HG03342 (cell line): ENCODE results near the gene CCDC183.
A peak's percentile ranks its signal among the peaks of the same experiment; 100 is the strongest.
"Not testable (repeated sequence)": the region's sequence is repeated elsewhere in the genome, so short reads cannot be mapped to it uniquely, and the experiment has no call there.

Source experiments
- ATAC-seq: cut with Tn5 transposase; IDR thresholded peaks from one replicate; pipeline ENCODE4 v1.9.1; 2021; ENCODE audit warnings: mild to moderate bottlenecking, moderate library complexity; ENCODE audit not compliant: unreplicated experiment

CCDC183 gene

DNA sequence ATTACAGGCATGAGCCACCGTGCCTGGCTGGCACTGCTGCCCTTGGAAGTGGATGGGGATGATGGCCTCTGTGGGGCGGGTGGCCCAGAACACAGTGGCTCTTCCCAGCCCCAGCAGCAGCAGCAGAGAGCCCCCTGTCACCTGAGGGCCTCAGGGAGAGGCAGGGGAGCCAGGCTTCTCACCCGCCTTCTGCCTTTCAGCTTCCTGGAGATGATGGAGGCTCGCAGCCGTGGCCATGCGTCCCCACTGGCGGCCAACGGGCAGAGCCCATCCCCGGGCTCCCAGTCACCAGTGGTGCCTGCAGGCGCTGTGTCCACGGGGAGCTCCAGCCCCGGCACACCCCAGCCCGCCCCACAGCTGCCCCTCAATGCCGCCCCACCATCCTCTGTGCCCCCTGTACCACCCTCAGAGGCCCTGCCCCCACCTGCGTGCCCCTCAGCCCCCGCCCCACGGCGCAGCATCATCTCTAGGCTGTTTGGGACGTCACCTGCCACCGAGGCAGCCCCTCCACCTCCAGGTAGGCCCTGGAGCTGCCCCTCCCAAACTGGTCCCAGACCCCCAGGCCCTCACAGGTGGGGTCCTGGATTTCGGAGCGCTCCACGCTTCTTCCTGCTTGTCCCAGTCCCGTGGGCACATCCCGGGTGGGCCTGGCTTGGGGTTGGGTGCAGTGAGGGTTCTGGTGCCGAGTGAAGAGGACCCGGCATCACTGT lies 41.2 kb downstream of the CCDC183 start:
- ATAC-seq: no peak

DNA sequence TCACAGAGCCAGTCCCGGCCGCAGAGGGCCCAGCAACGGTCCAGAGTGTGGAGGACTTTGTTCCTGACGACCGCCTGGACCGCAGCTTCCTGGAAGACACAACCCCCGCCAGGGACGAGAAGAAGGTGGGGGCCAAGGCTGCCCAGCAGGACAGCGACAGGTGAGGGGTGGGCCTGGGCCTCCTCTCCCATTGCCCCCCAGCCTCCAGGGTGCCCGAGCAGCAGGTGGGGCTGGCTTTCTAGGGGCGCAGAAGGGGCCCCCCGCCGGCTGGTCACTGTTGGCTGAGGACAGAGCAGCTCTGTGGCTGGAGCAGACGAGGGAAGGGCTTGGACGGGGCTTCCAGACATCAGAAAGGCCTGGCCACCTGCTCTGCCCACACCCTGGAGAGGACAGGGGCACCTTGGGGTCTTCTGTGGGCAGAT lies 41.7 kb downstream of the CCDC183 start:
- not testable (repeated sequence) for ATAC-seq

DNA sequence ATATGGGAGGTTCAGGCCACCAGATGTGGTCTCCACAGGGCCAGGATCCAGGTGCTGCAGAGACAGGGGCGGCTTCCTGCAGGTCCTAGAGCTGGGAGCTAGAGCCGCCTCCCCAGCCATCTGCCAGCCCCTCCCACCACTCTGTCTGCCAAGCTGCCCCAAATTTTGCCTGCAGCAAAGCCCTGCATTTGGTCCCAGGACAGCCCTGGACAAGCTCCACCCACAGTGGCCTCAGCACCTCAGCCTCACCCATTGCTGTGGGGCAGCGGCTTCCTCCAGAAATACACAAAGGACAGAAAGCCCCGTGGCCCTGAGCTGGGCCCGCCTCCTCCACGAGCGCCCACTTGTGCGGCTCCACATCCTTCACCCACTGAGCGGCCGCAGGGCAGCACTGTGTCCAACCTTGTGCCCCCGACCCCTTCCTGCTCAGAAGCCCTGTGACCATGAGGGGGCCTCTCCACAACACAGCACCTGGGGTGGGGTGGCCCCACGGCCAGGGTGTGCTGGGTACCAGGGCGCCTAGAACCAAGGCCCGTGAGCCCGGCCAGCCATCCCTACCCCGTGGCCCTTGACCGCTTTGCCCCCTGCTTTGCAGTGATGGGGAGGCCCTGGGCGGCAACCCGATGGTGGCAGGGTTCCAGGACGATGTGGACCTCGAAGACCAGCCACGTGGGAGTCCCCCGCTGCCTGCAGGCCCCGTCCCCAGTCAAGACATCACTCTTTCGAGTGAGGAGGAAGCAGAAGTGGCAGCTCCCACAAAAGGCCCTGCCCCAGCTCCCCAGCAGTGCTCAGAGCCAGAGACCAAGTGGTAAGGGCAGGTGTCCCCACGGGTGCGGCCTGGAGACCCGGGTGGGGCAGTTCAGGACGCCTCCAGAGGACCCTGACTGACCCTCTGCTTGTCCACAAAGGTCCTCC lies 42.4 kb downstream of the CCDC183 start:
- ATAC-seq: no peak

DNA sequence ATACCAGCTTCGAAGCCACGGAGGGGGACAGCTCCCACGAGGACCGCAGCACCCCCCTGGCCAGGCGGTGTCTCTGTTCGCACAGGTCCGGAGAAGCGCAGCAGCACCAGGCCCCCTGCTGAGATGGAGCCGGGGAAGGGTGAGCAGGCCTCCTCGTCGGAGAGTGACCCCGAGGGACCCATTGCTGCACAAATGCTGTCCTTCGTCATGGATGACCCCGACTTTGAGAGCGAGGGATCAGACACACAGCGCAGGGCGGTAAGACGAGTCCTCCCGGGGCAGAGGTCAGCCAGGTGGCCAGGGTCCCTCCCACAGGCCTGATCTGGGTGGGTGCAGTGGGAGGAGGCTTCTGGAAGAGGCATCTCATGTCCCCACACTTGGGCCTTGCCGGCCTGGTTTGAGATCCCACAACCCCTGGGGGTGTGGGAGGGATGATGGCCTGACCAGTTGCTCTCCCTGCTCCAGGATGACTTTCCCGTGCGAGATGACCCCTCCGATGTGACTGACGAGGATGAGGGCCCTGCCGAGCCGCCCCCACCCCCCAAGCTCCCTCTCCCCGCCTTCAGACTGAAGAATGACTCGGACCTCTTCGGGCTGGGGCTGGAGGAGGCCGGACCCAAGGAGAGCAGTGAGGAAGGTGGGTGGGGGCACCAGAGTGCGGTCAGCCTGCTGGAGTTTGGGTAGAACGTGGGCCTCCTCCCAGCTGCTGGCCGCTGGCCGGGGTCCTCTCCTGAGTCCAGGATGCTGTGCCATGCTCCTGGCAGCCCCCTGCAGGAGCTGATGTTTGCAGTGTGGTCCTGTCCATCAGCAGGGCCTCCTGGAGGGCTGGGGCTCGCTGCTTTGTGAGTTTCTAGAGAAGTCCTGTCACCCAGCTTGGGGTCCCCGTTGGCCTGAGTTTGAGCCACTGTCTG lies 43.3 kb downstream of the CCDC183 start:
- ATAC-seq: no peak

DNA sequence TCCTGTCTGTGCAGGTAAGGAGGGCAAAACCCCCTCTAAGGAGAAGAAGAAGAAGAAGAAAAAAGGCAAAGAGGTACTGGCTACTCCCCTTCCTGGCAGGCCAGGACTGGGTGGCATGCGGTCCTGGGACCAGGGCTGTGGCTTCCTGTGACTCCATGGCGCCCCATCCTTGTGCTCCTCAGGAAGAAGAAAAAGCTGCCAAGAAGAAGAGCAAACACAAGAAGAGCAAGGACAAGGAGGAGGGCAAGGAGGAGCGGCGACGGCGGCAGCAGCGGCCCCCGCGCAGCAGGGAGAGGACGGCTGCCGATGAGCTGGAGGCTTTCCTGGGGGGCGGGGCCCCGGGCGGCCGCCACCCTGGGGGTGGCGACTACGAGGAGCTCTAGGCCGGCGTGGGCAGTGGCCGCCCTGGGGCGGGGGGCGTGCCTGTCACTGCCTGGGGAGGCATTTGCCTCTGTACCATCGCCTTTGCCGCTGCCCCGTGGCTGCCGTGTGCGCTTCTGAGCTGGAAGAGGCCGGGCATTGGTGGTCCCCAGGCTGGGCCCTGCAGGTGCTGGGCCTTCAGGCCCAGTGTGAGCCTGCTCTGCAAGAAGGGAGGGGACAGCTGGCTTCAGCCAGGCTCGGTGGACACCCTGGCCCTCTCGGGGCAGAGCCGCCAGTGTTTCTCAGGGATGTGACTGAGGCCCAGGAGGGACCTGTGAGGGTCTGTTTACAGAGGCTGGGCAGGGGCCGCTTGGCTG lies 44.2 kb downstream of the CCDC183 start:
- ATAC-seq: no peak

DNA sequence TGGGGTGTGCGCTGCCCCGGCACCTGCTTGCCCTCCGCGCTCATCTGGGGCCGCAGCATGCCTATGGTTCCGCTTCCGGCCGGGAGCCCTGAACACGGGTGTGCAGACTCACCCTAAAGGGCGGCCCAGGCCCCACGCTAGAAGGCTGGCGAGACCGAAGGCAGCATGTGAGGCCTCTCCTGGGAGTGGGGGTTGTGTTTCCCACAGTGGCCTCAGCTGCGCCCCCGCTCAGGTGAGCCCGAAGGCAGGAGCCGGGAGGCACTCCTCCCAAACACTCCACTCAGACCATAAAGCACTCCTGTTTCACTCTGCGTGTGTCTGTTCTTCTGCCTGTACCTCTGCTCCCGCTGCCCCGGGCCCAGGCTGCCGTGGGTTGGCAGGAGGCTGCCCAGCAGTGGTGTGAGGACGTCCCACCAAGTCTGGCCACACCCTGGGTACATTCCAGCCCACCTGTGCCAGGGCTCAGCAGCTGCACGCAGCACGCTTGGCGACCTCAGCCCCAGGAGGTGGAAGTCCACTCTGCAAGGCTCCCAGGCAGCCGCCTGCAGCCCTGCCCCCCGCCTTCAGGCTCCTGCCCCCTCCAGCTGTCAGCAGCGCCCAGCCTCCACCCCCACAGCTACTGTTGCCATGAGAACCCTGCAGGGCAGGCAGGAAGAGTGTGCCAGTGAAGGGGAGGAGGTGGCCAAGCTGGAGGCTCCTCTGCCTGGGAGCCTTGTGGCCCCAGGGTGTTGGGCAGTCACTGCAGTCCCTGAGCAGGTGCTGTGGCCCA lies 44.9 kb downstream of the CCDC183 start:
- ATAC-seq: no peak

DNA sequence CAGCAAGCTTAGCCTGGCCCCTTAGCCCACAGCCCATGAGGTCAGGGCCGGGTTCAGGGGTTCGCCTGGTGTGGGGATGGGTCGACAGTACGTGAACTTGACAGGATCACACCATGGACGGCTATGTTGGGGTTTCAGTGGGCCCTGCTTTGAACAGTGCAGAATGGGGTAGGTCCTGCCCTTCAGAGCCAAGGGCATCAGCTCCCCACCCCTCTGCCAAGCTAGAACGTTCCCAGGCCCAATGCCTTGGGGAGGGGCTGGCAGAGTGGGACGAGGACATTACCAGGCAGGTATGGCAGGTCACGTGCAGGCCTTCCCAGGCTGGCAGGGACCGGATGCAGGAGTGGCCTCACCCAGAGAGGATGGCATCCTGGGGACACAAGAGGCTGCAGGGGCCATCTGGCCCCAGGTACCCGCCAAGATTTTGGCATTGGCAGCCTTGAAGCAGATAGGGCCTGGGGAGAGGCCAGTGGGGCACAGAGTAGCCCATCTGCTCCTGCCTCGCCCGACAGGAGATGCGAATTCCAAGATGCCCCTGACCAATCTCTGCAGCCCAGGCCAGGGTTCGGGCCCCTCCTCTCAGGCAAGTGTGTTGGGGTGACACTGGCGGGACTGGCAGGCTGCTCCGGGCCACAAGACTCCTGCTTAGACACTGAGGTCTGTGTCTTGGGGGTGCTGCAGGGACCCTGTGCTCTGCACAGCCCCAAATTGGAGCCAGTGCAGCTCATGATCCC lies 45.7 kb downstream of the CCDC183 start:
- not testable (repeated sequence) for ATAC-seq

DNA sequence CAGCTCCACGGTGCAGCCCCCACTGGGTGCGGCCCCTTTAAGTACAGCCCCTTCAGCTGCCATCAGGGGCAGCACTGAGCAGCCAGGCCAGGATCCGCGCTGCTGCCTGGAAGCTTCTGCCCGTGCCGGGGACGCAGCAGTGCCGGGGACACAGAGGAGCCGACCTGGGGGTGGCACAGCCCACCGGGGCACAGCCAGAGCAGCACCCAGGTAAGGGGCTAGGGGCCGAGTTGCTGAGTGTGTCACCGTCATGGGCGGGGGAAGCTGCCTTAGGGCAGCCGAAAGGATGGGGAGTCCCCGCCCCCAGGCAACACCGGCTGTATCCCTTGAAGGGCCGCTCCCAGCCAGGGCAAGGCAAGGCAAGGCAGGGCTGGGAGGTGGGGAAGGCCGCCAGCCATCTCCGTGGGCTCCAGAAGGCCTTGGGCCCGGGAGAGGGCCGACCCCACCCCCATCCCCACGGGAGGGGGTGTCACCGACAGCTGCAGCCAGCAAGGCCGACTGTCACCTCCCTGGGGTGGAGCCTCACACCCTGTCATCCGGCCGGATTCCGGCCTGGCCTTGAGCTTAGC lies 46.3 kb downstream of the CCDC183 start, which contains the start of gene AJM1:
AJM1 (plus strand) TSS at position 99 of the 569 bp plus-strand sequence. CDS start 1,937 bp downstream, outside the sequence.
- ATAC-seq: peak; percentile 62

DNA sequence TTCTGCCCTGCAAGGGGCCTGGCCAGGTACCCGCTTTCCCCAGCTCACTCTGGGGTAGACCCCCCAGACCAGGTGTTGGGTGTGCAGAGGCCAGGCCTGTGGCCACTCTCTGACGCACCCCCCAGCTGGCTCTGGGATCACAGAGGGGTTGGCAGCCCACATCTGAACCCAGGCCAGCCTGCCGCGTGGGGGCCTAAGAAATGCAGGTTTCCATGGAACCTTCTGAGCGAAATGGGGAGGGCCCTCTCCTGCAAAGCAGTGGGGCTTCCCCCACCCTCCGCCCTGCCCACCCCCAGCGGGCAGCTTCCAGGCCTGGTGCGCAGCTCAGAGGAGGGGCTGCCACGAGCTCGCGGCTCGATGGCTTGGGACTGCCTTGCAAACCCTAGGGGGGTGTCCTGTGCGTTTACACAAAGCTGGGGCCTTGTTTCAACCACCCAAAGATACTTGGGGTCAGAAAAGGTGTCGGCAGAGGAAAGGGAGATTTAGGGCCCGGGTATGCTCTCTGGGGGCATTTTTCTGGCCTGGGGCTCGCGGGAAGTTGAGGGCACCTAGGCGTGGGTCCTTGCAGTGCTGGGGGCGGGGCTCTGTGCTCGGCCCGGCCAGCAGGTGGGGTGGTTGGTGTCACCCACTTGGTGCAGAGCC lies 47.1 kb downstream of the CCDC183 start:
- not testable (repeated sequence) for ATAC-seq

DNA sequence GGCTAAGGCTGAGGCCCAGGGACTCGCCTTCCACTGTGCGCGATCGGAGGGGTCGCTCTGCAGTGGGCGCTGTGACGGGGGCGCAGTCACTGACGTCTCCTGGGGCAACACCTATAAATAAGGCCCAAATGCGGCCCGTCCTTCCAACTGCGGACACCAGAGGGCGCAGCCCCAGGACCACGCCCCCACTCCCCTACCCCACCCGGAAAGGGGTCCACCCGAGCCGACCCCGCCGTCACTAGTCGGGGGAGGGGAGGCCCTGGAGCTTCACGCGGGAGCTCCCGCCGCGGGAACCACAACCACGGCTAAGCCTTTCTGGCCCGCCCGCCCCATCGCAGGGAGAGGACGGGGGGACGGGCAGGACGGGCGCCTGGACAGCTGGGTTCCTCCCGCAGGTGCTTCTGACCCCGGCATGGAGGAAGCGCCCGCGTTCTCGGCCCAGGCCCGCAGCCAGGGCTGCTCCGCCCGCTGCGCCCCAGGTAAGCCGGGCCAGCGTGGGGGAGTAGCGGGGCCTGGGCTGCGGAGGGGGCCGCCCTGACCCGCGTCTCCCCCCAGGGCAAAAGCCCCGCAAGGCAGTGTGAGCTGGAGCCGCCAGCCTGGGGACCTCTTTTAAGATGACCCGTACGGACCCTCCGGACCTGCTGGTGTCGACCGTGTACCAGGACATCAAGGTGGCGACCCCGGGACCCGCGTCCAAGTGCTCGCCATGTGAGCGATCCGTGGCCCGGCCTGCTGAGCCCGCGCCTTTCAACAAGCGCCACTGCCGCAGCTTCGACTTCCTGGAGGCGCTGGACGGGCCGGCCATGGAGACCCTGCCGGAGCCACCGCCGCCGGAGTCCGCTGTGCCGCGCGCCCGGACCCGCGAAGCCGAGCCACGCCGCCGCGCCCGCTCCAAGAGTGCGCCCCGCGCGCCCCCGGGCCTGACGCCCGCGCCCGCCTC lies 47.9 kb downstream of the CCDC183 start:
- ATAC-seq: not testable (repeated sequence)

DNA sequence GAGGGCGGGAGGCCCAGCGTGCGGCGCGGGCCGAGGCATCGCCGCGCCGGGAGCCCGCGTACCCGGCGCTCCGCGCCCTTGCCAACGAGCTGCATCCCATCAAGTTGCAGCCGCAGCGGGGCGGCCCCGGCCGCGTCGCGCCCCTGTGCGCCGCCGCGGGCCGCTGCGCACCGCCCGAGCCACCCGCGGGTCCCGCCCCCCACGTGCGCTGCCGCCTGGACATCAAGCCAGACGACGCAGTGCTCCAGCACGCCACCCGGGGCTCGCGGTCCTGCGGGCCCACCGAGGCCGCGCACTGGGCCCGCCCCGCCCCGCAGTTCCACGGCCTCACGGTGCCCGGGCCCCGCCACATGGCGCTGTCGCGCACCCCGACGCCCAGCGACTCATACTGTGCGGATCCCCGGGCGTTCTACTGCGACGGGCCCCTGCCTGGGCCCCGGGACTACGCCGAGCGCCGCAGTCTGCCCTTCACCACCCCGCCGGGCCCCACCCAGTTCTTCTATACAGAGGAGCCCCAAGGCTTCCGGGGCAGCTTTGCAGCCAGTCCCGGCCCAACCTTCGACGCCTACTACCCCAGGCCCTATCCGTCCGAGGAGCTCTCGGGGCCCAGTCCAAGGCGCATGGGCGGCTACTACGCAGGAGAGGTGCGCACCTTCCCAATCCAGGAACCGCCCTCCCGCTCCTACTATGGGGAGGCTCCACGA lies 48.8 kb downstream of the CCDC183 start:
- ATAC-seq: no peak

DNA sequence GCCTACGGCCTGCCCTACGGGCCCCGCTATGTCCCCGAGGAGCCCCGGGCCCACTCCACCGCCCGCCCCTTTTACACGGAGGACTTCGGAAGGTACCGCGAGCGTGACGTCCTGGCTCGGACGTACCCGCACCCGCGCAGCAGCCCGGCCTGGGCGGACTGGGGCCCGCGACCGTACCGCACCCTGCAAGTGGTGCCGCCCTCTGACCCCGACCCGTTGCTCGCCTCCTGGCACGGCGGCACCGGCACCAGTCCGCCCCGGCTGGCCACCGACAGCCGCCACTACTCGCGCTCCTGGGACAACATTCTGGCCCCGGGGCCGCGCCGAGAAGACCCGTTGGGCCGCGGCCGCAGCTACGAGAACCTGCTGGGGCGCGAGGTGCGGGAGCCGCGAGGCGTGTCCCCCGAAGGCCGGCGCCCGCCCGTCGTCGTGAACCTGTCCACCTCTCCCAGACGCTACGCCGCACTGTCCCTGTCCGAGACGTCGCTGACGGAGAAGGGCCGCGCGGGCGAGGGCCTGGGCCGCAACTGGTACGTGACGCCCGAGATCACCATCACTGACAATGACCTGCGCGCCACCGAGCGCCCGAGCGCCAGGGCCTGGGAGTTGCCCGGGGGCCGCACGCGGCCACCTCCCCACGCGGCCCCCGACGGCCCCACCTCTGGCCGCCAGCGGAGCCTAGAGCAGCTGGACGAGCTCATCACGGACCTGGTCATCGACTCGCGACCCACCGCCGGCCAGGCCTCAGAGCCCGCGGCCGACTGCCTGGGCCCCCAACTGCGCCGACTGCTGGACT lies 49.5 kb downstream of the CCDC183 start:
- ATAC-seq: no peak

DNA sequence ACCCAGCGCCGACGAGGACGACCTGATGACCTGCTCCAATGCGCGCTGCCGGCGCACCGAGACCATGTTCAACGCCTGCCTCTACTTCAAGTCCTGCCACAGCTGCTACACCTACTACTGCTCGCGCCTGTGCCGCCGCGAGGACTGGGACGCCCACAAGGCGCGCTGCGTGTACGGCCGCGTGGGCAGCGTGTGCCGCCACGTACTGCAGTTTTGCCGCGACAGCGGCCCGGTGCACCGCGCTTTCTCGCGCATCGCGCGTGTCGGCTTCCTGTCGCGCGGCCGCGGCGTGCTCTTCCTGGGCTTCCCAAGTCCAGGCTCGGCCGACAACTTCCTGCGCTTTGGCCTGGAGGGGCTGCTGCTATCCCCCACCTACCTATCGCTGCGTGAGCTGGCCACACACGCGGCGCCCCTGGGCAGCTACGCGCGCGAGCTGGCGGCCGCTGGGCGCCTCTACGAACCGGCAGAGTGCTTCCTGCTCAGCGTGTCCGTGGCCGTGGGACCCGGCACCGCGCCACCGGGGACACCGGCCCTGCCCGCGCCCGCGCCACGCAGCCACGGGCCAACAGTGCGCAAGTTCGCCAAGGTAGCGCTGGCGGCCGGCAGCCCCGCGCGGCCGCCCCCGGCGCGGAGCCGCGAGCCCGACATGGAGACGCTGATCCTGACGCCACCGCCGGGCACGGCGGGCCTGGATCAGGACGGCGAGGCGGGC lies 50.4 kb downstream of the CCDC183 start:
- ATAC-seq: no peak

DNA sequence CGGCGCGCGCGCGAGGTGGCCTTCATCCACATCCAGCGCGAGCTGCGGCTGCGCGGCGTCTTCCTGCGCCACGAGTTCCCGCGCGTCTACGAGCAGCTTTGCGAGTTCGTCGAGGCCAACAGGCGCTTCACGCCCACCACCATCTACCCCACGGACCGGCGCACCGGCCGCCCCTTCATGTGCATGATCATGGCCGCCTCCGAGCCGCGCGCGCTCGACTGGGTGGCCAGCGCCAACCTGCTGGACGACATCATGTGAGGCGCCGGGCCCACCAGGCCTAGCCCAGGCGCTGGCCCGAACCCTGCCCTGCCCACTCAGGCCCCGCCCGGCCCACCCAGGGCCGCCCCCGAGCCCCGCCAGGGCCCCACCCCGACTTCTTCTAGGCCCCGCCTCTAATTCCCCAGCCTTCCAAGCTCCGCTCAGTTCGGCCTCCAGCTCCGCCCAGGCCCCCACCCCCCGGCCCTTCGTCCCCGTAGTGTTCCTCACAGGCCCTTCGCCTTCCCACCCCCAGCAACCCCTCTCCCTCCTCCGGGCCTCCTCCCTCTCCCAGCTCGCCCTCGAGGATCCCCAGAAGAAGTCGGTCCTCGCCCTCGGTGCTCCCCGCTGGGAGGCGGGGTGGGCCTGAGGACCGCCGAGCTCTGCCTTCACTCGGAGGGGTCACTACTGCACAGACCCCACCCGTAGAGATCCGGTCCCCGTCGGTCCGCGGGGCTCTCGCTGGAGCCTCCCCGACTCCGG lies 51.1 kb downstream of the CCDC183 start:
- ATAC-seq: no peak
